GM10266 (cell line): ENCODE measurements around the gene CLDN16.

Experiments used
- DNase-seq: peaks from one replicate; pipeline ENCODE4 v3.0.0; 2012; ENCODE audit errors: extremely low spot score
- TF ChIP-seq, protein P1 (sequence below): IDR thresholded peaks from 2 replicates; pipeline ENCODE4 v1.5.1; 2012; ENCODE audit warnings: mild to moderate bottlenecking, low read depth; ENCODE audit not compliant: control insufficient read depth, insufficient read depth; ENCODE audit errors: missing control alignments

CLDN16 gene

GRCh38 chr3:190385731-190386688 lies 2.0 kb upstream of the CLDN16 start:
- no peak for DNase-seq
- TF ChIP-seq, protein P1, sequence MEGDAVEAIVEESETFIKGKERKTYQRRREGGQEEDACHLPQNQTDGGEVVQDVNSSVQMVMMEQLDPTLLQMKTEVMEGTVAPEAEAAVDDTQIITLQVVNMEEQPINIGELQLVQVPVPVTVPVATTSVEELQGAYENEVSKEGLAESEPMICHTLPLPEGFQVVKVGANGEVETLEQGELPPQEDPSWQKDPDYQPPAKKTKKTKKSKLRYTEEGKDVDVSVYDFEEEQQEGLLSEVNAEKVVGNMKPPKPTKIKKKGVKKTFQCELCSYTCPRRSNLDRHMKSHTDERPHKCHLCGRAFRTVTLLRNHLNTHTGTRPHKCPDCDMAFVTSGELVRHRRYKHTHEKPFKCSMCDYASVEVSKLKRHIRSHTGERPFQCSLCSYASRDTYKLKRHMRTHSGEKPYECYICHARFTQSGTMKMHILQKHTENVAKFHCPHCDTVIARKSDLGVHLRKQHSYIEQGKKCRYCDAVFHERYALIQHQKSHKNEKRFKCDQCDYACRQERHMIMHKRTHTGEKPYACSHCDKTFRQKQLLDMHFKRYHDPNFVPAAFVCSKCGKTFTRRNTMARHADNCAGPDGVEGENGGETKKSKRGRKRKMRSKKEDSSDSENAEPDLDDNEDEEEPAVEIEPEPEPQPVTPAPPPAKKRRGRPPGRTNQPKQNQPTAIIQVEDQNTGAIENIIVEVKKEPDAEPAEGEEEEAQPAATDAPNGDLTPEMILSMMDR = no peak

GRCh38 chr3:190388703-190389102 lies 740 bp downstream of the CLDN16 start:
- TF ChIP-seq, protein P1 = no peak
- no peak for DNase-seq

GRCh38 chr3:190396001-190396400 lies 8.0 kb downstream of the CLDN16 start:
- TF ChIP-seq, protein P1 = no peak
- DNase-seq = no peak

DNA sequence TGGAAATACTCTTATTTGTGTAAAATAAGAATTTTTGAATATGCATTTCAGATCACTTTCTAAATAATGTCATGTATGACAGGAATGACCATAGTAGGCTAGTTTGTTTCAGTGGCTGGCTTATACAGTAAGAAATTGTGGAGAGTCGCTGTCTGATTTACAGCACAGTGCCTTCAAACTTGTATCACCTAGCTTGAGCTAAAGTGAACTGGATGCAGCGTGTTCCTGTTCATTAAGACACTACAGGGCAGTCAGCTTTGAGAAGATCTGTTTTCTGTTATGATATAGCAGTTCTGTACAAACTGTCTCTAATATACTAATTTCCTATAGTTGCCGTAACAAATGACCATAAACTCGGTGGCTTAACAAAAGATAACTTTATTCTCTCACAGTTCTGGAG lies 9.9 kb downstream of the CLDN16 start:
- TF ChIP-seq, protein P1 = no peak
- no peak for DNase-seq

DNA sequence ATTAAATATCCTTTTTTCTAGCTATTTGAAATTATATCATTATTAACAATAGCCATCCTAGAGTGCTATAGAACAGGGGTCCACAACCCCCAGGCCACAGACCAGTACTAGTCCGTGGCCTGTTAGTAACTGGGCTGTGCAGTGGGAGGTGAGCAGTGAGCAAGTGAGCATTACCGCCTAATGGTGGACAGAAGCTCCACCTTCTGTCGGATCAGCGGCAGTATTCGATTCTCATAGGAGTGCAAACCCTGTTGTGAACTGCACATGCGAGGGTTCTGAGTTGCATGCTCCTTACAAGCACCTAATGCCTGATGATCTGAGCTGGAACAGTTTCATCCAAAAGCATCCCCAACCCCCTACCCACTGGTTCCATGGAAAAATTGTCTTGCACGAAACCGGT lies 11.7 kb downstream of the CLDN16 start:
- TF ChIP-seq, protein P1 = no peak
- no peak for DNase-seq

DNA sequence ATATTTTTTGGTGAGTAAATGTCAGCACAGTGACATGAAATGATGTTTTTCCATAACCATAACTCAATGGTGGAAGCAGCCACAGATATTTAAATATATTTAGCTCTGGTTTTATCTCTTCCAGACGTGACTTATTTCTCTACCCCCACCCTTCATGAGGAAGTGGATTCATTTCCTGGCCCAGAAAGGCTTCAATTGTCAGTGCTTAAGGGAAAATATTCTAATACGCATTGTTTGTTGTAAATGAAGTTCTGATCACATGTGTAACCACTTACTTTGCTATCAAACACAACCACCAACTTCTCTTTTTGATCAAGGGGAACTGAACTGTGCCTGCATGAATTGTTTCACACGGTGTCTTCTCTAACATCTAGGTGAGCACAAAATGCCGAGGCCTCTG lies 14.0 kb downstream of the CLDN16 start:
- no peak for DNase-seq
- TF ChIP-seq, protein P1 = no peak

DNA sequence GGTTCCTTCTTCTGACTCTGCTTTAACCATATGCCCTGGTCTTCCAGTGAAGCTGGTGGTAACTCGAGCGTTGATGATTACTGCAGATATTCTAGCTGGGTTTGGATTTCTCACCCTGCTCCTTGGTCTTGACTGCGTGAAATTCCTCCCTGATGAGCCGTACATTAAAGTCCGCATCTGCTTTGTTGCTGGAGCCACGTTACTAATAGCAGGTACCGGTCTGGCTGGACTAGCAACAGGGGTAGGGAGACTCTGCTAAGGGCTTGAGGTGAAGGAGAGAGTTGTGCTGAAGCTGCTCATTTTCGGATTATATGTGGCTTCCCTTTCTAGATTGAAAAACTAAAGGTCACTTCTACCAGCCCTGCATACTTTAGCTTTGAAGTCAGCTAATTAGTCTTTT lies 16.8 kb downstream of the CLDN16 start:
- TF ChIP-seq, protein P1 = no peak
- DNase-seq = no peak
